GM12891 (cell line): Measurements from ENCODE around the gene PNPLA7.

Experiments
- POLR2A ChIP-seq: IDR thresholded peaks from 2 replicates; pipeline ENCODE4 v1.6.1; 2011; ENCODE audit warnings: low read depth, low read length, control low read depth
- POLR2AphosphoS5 ChIP-seq: IDR thresholded peaks from 2 replicates; pipeline ENCODE4 v1.6.1; 2011; ENCODE audit warnings: low read depth, low read length, control low read depth
- SPI1 ChIP-seq: IDR thresholded peaks from 2 replicates; pipeline ENCODE4 v1.6.1; 2011; ENCODE audit warnings: low read depth, low read length, control low read depth
- TAF1 ChIP-seq: IDR thresholded peaks from 2 replicates; pipeline ENCODE4 v1.6.1; 2011; ENCODE audit warnings: low read depth, low read length, control low read depth

DNA sequence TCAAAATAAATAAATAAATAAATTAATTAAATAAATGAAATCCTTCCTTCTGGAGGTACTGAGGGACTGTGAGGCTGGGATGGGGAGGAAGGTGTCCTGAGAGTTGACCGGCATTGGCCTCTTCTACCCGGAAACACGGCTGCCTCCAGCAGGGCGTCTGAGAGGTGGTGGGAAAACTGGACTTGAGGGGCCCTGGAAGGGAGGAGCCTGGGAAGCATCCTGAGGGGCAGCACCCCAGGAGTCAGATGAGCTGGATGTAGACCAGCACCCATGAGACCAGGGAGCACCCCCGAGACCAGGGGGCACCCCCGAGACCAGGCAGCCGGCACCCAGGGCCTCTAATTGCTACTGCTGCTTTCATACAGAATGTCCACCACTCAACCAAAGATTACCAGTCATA is 82.3 kb downstream of the PNPLA7 start:
- no peak for TF ChIP-seq SPI1
- no peak for TF ChIP-seq POLR2A
- TF ChIP-seq TAF1, result no peak
- no peak for TF ChIP-seq POLR2AphosphoS5
